ENCODE data around the gene SMARCA1. TPM values are rescaled to one million over a fixed set of nuclear protein-coding genes. Genes with fewer than 3 reads are reported as not detected.

The SMARCA1 gene
- total and polyA plus RNA-seq, 2 of the 13 experiments (the other 11 are each of a cell fraction or from before 2014, with no cell fraction given): 97.7 to 145 TPM

DNA sequence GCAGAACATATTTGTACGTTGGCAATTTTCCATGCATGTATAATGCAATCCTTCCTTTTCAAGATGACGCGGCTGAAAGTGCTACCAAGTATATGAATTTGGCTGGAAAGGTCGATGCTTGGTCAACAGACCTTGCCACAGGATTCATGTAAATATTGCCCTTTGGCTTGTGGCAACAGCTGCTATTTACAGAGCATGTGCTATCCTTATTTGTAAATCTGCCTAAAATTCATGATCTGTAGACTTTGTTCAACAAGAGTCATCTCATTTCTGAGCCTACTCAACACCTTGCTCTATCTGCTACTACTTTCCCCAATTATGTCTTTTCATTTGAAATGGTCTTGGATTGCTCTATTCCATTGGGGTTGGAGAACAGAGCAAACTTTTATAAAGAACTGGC, 1.9 kb upstream of the SMARCA1 start (continued):
- TF ChIP-seq, protein P1, sequence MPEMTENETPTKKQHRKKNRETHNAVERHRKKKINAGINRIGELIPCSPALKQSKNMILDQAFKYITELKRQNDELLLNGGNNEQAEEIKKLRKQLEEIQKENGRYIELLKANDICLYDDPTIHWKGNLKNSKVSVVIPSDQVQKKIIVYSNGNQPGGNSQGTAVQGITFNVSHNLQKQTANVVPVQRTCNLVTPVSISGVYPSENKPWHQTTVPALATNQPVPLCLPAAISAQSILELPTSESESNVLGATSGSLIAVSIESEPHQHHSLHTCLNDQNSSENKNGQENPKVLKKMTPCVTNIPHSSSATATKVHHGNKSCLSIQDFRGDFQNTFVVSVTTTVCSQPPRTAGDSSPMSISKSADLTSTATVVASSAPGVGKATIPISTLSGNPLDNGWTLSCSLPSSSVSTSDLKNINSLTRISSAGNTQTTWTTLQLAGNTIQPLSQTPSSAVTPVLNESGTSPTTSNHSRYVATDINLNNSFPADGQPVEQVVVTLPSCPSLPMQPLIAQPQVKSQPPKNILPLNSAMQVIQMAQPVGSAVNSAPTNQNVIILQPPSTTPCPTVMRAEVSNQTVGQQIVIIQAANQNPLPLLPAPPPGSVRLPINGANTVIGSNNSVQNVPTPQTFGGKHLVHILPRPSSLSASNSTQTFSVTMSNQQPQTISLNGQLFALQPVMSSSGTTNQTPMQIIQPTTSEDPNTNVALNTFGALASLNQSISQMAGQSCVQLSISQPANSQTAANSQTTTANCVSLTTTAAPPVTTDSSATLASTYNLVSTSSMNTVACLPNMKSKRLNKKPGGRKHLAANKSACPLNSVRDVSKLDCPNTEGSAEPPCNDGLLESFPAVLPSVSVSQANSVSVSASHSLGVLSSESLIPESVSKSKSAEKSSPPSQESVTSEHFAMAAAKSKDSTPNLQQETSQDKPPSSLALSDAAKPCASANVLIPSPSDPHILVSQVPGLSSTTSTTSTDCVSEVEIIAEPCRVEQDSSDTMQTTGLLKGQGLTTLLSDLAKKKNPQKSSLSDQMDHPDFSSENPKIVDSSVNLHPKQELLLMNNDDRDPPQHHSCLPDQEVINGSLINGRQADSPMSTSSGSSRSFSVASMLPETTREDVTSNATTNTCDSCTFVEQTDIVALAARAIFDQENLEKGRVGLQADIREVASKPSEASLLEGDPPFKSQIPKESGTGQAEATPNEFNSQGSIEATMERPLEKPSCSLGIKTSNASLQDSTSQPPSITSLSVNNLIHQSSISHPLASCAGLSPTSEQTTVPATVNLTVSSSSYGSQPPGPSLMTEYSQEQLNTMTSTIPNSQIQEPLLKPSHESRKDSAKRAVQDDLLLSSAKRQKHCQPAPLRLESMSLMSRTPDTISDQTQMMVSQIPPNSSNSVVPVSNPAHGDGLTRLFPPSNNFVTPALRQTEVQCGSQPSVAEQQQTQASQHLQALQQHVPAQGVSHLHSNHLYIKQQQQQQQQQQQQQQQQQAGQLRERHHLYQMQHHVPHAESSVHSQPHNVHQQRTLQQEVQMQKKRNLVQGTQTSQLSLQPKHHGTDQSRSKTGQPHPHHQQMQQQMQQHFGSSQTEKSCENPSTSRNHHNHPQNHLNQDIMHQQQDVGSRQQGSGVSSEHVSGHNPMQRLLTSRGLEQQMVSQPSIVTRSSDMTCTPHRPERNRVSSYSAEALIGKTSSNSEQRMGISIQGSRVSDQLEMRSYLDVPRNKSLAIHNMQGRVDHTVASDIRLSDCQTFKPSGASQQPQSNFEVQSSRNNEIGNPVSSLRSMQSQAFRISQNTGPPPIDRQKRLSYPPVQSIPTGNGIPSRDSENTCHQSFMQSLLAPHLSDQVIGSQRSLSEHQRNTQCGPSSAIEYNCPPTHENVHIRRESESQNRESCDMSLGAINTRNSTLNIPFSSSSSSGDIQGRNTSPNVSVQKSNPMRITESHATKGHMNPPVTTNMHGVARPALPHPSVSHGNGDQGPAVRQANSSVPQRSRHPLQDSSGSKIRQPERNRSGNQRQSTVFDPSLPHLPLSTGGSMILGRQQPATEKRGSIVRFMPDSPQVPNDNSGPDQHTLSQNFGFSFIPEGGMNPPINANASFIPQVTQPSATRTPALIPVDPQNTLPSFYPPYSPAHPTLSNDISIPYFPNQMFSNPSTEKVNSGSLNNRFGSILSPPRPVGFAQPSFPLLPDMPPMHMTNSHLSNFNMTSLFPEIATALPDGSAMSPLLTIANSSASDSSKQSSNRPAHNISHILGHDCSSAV (CRISPR knock-in tag; IDR thresholded peaks at IDR 0.05; ENCODE audit: borderline replicate concordance): no peak
- TF ChIP-seq ZNF773 (CRISPR knock-in tag; IDR thresholded peaks at IDR 0.05; ENCODE audit: borderline replicate concordance) (no peak), TMF1 (CRISPR knock-in tag; IDR thresholded peaks at IDR 0.05; ENCODE audit: low read depth) (no peak), ZBTB7B (CRISPR knock-in tag; IDR thresholded peaks at IDR 0.05) (no peak), ZNF589 (CRISPR knock-in tag; conservative IDR thresholded peaks at IDR 0.05) (no peak), SIN3B (IDR thresholded peaks at IDR 0.05; ENCODE audit: low read length) (no peak), ZFP36L2 (CRISPR knock-in tag; IDR thresholded peaks at IDR 0.05) (no peak), ZBTB8A (CRISPR knock-in tag; IDR thresholded peaks at IDR 0.05; ENCODE audit: borderline replicate concordance, low read depth) (no peak), MBNL3 (CRISPR knock-in tag; conservative IDR thresholded peaks at IDR 0.05) (no peak), ZNF720 (CRISPR knock-in tag; IDR thresholded peaks at IDR 0.05) (no peak), RARG (CRISPR knock-in tag; IDR thresholded peaks at IDR 0.05; ENCODE audit: low read depth) (no peak), HOXA3 (CRISPR knock-in tag; IDR thresholded peaks at IDR 0.05) (no peak), ZNF772 (CRISPR knock-in tag; IDR thresholded peaks at IDR 0.05) (peak; percentile 39; the same call in 1 of the 2 replicates), EP300 (IDR thresholded peaks at IDR 0.05; ENCODE audit: low read depth in 2 of 2, low read length in 2 of 2) (peak; percentile 66 to 95; a peak in 3 of 4 replicates), EP300 (CRISPR knock-in tag; IDR thresholded peaks at IDR 0.05; ENCODE audit: borderline replicate concordance) (peak; percentile 86), ZNF329 (CRISPR knock-in tag; IDR thresholded peaks at IDR 0.05; ENCODE audit: low read depth) (no peak), RAD21 (CRISPR knock-in tag; IDR thresholded peaks at IDR 0.05) (no peak), NFKBIZ (CRISPR knock-in tag; IDR thresholded peaks at IDR 0.05) (peak; percentile 52; the same call in 1 of the 2 replicates)
- TF ChIP-seq, protein P2, sequence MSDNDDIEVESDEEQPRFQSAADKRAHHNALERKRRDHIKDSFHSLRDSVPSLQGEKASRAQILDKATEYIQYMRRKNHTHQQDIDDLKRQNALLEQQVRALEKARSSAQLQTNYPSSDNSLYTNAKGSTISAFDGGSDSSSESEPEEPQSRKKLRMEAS (IDR thresholded peaks at IDR 0.05): peak; percentile 80; the same call in 1 of the 2 replicates
- TF ChIP-seq, protein P3, sequence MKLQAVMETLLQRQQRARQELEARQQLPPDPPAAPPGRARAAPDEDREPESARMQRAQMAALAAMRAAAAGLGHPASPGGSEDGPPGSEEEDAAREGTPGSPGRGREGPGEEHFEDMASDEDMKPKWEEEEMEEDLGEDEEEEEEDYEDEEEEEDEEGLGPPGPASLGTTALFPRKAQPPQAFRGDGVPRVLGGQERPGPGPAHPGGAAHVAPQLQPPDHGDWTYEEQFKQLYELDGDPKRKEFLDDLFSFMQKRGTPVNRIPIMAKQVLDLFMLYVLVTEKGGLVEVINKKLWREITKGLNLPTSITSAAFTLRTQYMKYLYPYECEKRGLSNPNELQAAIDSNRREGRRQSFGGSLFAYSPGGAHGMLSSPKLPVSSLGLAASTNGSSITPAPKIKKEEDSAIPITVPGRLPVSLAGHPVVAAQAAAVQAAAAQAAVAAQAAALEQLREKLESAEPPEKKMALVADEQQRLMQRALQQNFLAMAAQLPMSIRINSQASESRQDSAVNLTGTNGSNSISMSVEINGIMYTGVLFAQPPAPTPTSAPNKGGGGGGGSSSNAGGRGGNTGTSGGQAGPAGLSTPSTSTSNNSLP (IDR thresholded peaks at IDR 0.05; ENCODE audit: low read depth, low read length): peak; percentile 92
- TF ChIP-seq, protein P4, sequence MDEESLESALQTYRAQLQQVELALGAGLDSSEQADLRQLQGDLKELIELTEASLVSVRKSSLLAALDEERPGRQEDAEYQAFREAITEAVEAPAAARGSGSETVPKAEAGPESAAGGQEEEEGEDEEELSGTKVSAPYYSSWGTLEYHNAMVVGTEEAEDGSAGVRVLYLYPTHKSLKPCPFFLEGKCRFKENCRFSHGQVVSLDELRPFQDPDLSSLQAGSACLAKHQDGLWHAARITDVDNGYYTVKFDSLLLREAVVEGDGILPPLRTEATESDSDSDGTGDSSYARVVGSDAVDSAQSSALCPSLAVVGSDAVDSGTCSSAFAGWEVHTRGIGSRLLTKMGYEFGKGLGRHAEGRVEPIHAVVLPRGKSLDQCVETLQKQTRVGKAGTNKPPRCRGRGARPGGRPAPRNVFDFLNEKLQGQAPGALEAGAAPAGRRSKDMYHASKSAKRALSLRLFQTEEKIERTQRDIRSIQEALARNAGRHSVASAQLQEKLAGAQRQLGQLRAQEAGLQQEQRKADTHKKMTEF (CRISPR knock-in tag; IDR thresholded peaks at IDR 0.05): no peak; the same call in 1 of the 2 replicates
